ENCODE data around the gene PPP1R7. TPM values are rescaled to one million over a fixed set of nuclear protein-coding genes. Genes with fewer than 3 reads are reported as not detected.

Gene PPP1R7
- polyA plus RNA-seq, 1 donor from 2014 or later = 59.3 TPM

DNA sequence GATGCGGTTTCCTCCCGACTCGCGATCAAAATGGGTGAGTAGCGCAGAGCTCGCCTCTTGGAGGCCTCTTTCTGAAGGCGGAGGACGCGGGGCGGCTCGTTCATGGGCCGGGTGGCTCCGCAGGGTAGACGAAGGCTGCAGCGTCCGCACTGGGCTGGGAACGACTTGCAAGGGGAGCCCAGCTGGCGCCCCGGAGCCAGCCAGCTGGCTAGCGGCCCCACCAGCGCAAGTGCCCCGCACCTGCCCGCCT lies 667 bp upstream of the PPP1R7 start:
- TF ChIP-seq SMC3 (conservative IDR thresholded peaks at IDR 0.05; ENCODE audit: poor library complexity) = no peak
- no peak for TF ChIP-seq MXI1 (conservative IDR thresholded peaks at IDR 0.05; ENCODE audit: poor library complexity, severe bottlenecking)
- TF ChIP-seq EP300 (conservative IDR thresholded peaks at IDR 0.05; ENCODE audit: poor library complexity, severe bottlenecking) = no peak
- TF ChIP-seq CTCF (IDR thresholded peaks at IDR 0.05; ENCODE audit: poor library complexity, severe bottlenecking) = no peak
- no peak for TF ChIP-seq REST (IDR thresholded peaks at IDR 0.05; ENCODE audit: borderline replicate concordance)
- TF ChIP-seq RAD21 (conservative IDR thresholded peaks at IDR 0.05) = no peak
- TF ChIP-seq EZH2 (IDR thresholded peaks at IDR 0.05; ENCODE audit: borderline replicate concordance, insufficient read depth, low read length, poor library complexity, severe bottlenecking) = no peak
- no peak for TF ChIP-seq TAF1 (IDR thresholded peaks at IDR 0.05; ENCODE audit: low read depth)
- no peak for TF ChIP-seq POLR2AphosphoS5 (IDR thresholded peaks at IDR 0.05)
- Histone ChIP-seq H2AFZ (ENCODE audit: low read depth, low read length) (peak overlapping the region; percentile 74), H3K27ac (ENCODE audit: low read length) (peak overlapping the region; percentile 76), H3K27me3 (ENCODE audit: insufficient read depth, low read depth, low read length) (no peaks in the 10 kb centered on the region), H3F3A (ENCODE audit: insufficient read depth, low read length, poor library complexity, severe bottlenecking) (no peaks in the 10 kb centered on the region), H3K36me3 (ENCODE audit: insufficient read depth, low read length) (no peaks in the 10 kb centered on the region), H4K20me1 (ENCODE audit: insufficient read depth) (no peaks in the 10 kb centered on the region), H3K9me2 (ENCODE audit: insufficient read depth, low read length) (no peaks in the 10 kb centered on the region), H3K4me3 (ENCODE audit: low read length) (peak overlapping the region; percentile 98), H3K79me2 (replicated peaks; ENCODE audit: insufficient read depth, low read length) (peaks cover 7% of the 10 kb centered on the region), H3K9me3 (ENCODE audit: low read length) (no peaks in the 10 kb centered on the region), H3K4me2 (ENCODE audit: low read length) (peak overlapping the region; percentile 36), H3K9ac (ENCODE audit: low read length) (peak overlapping the region; percentile 69)

- H3K9me3 ChIP-seq (ENCODE audit: low read length) = no peaks in the 10 kb centered on the region
- H3K27ac ChIP-seq (ENCODE audit: low read length) = peak overlapping the region; percentile 49
These were observed 628 bp downstream of the PPP1R7 start for GRCh38 chr2:241150660-241151530.

More at GRCh38 chr2:241150660-241151530, 628 bp downstream of the PPP1R7 start:
- Histone ChIP-seq H3K9me2 (ENCODE audit: insufficient read depth, low read length) (no peaks in the 10 kb centered on the region), H3K27me3 (ENCODE audit: insufficient read depth, low read depth, low read length) (no peaks in the 10 kb centered on the region), H3K79me2 (replicated peaks; ENCODE audit: insufficient read depth, low read length) (peaks cover 7% of the 10 kb centered on the region), H3F3A (ENCODE audit: insufficient read depth, low read length, poor library complexity, severe bottlenecking) (no peaks in the 10 kb centered on the region), H3K4me2 (ENCODE audit: low read length) (peak overlapping the region; percentile 67), H2AFZ (ENCODE audit: low read depth, low read length) (no peak overlapping the region), H3K36me3 (ENCODE audit: insufficient read depth, low read length) (no peaks in the 10 kb centered on the region), H3K4me3 (ENCODE audit: low read length) (peak overlapping the region; percentile 98), H4K20me1 (ENCODE audit: insufficient read depth) (no peaks in the 10 kb centered on the region), H3K9ac (ENCODE audit: low read length) (peak overlapping the region; percentile 75)
- TF ChIP-seq REST (IDR thresholded peaks at IDR 0.05; ENCODE audit: borderline replicate concordance) (no peak), POLR2AphosphoS5 (IDR thresholded peaks at IDR 0.05) (no peak), SMC3 (conservative IDR thresholded peaks at IDR 0.05; ENCODE audit: poor library complexity) (no peak), EP300 (conservative IDR thresholded peaks at IDR 0.05; ENCODE audit: poor library complexity, severe bottlenecking) (no peak), CTCF (IDR thresholded peaks at IDR 0.05; ENCODE audit: poor library complexity, severe bottlenecking) (no peak), MXI1 (conservative IDR thresholded peaks at IDR 0.05; ENCODE audit: poor library complexity, severe bottlenecking) (peak; percentile 45), TAF1 (IDR thresholded peaks at IDR 0.05; ENCODE audit: low read depth) (peak; percentile 17), EZH2 (IDR thresholded peaks at IDR 0.05; ENCODE audit: borderline replicate concordance, insufficient read depth, low read length, poor library complexity, severe bottlenecking) (no peak)

Data from neural cell (in vitro differentiated cells).